ENCODE data around the gene CTSH. TPM values are rescaled to one million over a fixed set of nuclear protein-coding genes. Genes with fewer than 3 reads are reported as not detected.
A peak's percentile ranks its signal among the peaks of the same experiment; 100 is the strongest.

The CTSH gene, protein sequence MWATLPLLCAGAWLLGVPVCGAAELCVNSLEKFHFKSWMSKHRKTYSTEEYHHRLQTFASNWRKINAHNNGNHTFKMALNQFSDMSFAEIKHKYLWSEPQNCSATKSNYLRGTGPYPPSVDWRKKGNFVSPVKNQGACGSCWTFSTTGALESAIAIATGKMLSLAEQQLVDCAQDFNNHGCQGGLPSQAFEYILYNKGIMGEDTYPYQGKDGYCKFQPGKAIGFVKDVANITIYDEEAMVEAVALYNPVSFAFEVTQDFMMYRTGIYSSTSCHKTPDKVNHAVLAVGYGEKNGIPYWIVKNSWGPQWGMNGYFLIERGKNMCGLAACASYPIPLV
- total RNA-seq (2014; rRNA removed; shearing (Covaris generic)) = 10.6 and 16.2 TPM in 2 replicates
- 25.6 and 32.8 TPM in 2 replicates for polyA plus RNA-seq (2015; cell fraction: cytosol; rRNA removed)
- 24.0 and 41.7 TPM in 2 replicates for polyA plus RNA-seq (2015; cell fraction: nucleus; rRNA removed)

- DNase-seq (ENCODE audit: low read depth) = no peak
Observed at GRCh38 chr15:78944669-78945407, at the start of gene CTSH. Gene CTSH, minus strand, starts transcription at chr15:78945046. Its CDS starts 65 bp downstream, at chr15:78944981.

DNA sequence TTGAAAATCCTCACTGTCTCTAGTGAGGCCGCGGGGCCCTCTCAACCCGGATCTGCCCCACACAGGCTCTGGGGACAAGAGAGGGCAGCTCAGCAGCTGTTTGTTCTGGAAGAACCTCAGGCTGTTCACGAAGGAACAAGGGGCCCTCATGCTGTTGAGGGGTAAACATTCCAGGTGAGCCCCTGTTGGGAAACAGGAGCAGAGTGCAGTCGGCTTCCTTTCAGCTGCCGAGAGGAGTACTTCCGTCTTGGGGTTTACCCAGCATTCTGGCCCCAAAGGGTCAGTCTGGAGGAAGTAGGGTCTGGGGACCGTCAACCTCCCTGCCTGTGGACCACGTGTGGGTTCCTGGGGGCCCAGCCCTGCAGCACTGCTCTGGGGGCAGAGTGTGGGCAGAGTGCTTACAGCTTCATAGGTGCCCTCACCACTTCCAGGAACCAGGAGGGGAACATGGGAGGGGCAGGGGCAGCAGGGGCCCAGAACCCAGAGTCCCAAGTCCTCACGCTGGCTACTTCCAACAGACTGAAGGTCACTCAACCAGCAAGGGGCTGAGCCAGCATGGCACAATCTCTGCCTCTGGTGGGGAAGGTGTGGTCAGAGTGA, 49.2 kb upstream of the CTSH start:
- no peak for DNase-seq (ENCODE audit: low read depth)

GRCh38 chr15:78993257-78993930, 48.5 kb upstream of the CTSH start:
- no peak for DNase-seq (ENCODE audit: low read depth)

- DNase-seq (ENCODE audit: low read depth) = no peak
Observed at GRCh38 chr15:78992416-78993256, 47.8 kb upstream of the CTSH start.

DNA sequence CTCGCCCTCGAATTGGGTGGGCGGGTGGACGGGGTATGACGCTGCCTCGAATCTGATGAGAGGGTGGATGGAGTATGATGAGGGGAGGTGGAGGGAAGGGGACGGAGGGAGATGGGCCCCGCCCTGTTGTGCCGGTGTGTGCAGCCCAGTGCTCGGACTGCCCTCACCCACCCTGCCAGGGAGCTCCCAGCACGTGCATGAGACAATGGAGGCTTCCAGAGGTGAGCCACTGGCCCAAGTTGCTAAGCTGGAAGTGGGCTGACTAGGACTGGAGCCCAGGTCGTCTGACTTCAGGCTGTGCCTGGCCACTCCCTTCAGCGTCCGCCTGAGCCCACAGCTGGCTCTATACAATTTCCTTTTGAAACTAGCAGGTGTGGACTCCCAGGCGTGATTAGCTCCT, 47.0 kb upstream of the CTSH start:
- no peak for DNase-seq (ENCODE audit: low read depth)

DNA sequence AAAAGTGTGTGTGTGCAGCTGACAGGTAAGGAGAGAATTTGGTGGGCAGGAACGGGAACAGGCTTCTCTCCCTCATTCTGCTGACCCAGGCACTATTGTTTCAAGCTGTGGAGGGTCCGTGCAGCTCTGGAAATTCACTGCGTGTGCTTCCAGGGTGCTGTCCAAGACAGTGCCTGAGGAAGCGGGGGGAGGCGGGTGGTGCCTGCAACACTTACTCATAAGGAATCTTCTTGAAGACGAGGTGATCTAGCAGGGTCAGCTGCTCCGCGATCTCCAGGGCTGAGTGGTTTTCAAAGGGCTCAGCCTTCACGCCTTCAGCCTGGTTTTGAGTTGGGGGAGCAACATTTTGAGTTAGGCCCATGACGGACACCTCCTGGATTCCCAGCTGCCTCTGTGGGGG, 46.6 kb upstream of the CTSH start:
- DNase-seq (ENCODE audit: low read depth) = no peak

DNA sequence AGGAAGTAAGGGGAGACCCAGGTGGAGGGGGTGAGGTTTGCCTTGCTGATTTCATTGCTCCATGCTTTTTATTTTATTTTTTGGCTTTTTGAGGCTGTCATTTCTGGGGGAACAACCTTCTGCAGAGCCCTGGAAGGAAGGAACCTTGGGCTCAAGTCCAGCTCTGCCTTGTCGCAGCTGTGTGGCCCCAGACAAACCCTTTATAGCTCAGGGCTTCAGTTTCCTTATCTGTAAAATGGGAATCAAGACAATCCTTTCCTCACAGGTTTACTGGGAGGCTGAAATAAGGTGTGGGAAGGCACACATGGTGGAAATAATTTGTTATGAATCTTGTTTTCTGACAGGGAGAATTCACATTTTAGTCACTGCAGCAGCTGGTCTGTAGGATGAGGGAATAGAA, 45.4 kb upstream of the CTSH start:
- no peak for DNase-seq (ENCODE audit: low read depth)

DNA sequence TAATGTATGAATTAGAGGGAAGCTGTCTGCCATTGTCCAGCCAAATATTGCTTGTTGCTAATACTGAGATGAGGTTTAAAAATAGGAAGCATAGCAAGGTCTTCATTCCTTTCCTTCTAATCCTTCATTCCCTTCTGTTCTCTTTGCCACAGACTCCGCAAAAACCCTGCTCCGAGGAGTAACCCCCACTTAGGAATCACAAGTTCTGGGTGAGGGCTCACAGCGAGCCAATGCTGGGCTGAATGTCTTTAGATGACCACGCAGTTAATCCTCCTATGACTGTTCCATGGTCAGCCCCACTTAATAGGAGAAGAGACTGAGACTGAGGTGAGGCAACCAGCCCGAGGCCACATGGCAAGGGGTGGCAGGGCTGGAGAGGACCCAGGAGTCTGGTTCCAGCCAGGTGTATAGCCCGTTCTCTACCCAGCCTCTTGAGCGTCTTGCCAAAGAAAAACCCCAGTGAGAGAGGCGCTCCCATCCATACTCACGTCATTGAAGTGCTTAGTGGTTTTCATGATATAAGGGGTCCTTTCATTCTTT, 44.9 kb upstream of the CTSH start:
- DNase-seq (ENCODE audit: low read depth) = no peak

DNA sequence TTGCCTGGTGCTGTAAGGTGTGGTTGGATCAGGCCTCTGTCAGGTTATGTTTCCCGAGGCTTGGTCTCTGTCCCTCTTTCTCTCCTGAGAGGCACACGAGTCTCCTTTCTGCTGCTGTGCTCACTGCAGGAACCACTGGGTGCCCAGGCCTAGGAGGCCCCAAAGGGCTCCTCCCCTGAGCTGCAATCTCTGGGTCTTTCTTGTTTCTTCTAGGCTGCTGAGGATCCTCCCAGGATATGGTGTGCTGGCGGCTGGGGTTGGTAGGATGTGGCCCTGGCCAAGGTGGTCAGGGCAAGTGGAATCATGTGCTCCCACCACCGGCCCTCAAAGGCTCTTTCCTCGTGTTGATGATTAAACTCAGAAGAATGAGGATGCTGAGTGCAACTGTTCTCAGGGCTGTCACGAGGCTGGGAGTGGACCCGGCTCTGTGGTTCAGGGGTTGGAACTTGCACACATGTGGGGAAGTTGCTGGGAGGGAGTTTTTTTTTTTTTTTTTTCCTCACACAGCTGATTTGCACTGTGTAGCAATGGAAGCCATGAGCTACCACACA, 43.6 kb upstream of the CTSH start:
- DNase-seq (ENCODE audit: low read depth) = peak; percentile 99

- no peak for DNase-seq (ENCODE audit: low read depth)
Observed at GRCh38 chr15:78987556-78988360, 42.9 kb upstream of the CTSH start.

DNA sequence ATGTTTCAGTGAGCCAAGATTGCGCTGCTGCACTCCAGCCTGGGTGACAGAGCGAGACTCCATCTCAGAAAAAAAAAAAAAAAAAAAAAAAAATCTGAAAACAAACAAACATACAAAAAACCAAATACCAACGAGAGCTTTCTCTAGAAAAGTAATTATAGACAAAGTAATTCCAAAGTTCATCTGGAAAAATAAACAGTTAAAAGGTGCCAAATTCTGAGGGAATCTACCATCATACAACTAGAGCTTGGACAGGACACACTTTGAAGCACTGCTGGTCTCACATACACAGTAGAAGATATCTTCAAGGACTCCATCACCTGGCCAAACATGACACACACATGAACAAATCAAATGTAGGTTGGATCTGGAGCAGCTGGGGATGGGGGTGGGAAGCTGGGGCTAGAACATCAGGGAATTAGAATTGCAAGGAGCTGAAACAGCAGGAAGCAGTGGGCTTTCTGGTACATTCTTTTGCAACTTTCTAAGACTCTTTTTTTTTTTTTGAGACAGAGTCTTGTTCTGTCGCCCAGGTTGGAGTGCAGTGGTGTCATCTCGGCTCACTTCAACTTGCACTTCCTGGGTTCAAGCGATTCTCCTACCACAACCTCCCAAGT, 41.1 kb upstream of the CTSH start:
- no peak for DNase-seq (ENCODE audit: low read depth)

- DNase-seq (ENCODE audit: low read depth) = no peak
Observed at GRCh38 chr15:78984041-78984440, 39.2 kb upstream of the CTSH start.

DNA sequence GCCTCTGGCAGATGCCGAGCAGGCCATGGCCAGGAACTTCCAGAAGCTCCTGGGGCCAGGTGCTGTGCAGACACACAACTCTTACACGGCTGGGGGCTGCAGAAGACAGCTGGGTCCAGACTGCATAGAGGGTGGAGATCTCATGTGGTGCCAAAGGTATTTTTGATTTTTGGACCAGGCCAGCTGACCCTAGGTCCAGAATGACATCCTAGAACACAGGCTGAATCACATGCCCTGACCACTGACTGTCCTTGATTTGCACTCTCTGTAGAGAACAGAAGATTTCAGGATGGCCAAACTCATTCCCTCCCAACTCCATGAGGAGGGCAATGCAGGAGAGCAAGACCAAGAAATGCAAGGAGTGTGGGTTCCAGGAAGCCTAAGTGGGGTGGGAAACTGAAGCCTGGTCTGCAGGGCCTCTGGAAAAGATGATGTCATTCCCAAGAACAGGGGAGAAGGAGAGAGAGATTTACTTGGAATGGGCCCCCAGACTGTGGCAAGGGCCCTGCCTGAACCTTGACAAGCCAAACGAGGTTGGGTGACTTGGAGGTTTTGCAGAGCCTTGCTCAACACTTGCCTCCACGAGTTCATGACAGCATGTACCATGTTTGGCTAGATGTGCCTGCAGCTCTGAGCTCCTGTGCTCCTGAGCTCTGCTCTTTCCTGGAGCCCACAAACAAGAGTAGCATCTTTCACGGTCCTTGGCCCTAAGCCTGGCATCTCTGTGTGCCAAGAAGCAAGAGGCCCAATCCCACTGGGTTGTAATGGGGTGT, 38.5 kb upstream of the CTSH start:
- no peak for DNase-seq (ENCODE audit: low read depth)

DNA sequence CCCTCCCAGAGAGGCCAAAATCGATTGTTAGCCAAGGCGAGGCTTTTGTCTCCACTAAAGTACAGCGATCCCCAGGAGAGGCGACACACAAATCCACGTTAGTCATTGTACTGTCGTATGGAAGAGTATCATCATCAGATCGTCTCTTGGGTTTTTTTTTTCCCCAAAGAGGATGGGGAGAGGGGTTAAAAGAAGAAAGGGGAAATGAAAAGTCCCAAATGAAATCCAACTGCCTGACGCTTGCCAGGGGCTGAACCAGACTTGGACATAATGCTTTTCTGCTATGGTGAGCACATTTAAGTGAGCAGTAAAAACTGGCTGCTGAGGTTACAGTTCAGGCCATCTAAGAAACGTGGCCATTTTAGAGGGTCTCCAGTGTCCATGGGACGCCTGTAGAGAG, 37.9 kb upstream of the CTSH start:
- DNase-seq (ENCODE audit: low read depth) = no peak

DNA sequence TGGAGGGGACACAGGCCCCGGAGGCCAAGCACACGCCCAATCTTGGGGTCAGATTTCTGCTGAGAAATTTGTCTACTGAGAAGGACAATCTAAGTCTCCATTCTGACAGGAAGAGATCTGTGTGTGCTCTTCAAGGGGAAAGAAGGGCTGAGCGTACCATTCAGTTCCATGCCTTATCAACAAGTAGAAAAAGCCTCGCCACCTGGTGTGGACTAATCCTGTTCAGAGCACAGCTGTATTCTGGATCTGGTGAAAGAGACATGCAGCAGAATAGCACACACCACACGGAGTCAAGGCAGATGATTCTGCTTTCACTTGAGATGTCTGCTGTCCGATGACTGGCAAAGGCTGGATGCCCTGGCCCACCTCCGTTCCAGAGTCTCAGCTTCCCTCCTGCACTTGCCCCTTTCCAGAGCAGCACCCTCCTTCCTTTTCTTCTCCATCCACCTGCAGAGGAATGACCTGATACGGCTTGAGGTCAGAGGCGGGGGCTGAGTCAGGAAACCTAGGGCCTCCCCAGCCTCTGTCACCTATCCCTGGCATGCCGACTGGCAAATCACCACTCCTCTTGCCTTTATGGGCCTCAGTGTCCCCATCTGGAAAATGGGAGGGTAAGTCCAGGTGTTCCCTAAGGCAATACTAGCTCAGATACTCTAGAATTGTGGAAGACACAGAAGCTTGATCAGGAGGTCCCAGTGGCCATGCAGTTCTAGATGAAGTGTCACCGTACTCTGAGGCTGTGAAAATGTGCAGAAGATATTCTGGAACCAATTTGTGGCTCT, 36.9 kb upstream of the CTSH start:
- DNase-seq (ENCODE audit: low read depth) = no peak

DNA sequence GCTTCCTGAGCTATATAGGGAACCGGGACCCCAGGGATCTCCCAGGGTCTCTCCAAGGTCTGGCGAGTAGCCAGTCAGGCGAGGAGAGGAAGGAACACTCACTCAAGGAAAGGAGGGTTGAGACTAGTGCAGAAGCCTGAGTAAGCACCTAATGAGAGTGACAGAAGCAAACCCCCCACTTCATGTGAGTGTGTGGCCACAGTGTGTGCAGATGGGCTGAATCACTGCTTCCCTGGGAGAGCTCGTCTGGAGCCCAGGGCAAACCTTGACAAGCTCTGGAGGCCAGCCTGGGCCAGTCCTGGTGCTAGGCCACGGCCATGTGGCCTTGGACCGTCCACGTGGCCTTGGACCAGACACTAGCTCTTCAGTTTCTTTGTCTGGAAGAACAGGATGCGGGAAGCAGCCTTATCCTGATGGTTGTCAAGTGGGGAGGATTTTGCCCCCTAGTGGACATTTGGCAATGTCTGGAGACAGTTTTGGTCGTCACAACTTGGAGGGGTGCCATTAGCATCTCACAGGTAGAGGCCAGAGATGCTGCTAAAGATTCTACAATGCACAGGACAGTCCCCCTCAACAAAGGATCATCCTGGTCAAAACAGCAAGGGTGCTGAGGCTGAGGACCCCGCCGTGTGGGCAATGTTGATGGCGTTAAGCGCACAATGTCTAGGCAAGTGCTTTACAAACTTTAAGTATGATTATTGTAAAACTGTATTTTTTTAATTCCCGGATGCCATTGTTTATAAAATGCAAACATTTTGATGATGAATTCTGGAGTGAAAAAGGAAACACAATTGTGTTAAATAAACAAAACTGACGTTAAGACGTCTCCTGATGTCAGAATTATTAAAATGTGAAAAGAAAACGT, 34.8 kb upstream of the CTSH start:
- peak; percentile 63 for DNase-seq (ENCODE audit: low read depth)

Measured in HT1080 (cell line).